Right kidney (tissue), 9 donors: ENCODE measurements around the gene CHST6.
A peak's percentile ranks its signal among the peaks of the same experiment; 100 is the strongest.
"Not testable (repeated sequence)": the region's sequence is repeated elsewhere in the genome, so short reads cannot be mapped to it uniquely, and the experiment has no call there.

Source experiments
- DNase-seq: peaks from one replicate; pipeline ENCODE4 v3.0.0-alpha.2; 2016
- long read RNA-seq, 8 donors: transcript quantifications; one replicate each; lab custom pipeline, GENCODE V29; 2026

CHST6 gene
- long read RNA-seq, donor 1, result 0 reads
- long read RNA-seq, donor 2, result 0 reads
- long read RNA-seq, donor 3, result 0 reads
- long read RNA-seq, donor 4, result 0 reads
- long read RNA-seq, donor 5, result 0 reads
- long read RNA-seq, donor 6, result 0 reads
- long read RNA-seq, donor 7, result 0 reads
- long read RNA-seq, donor 8, result 0 reads

DNA sequence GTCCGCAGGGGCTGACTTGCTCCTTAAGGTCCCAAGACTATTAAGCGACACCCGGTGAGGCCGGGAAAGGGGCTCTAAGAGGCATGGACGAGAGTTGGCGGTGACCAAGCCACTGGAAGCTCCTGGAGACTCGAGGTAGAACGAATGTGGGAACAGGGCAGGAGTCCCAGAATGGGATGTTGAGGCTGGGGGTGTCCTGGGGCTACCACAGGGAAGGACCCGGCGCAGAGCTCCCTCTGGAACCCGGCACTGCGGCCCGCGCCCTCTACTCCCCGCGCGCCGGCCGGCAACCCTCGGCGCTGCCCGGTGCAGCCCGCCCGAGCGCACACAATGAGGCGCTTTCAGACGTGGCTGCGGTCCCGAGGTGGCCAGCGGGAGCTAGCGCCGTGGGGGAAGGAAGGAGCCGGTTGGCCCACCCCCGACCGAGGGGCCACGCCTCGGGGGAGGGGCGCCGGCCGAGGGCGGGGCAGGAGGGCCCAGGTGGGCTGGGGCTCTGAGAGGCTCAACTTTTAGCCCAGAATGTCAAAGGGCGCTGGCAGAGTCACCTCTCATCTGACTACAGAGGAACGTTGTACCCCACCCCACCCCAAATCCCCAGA, at the start of gene CHST6:
Gene CHST6, minus strand, starts transcription at position 366 of the 599 bp plus-strand sequence. CDS start 15,613 bp downstream, outside the sequence.
- peak; percentile 75 for DNase-seq

GRCh38 chr16:75542462-75542861, 47.2 kb upstream of the CHST6 start:
- not testable (repeated sequence) for DNase-seq

- DNase-seq, result no peak
Observed at GRCh38 chr16:75541236-75541635, 46.0 kb upstream of the CHST6 start.

DNA sequence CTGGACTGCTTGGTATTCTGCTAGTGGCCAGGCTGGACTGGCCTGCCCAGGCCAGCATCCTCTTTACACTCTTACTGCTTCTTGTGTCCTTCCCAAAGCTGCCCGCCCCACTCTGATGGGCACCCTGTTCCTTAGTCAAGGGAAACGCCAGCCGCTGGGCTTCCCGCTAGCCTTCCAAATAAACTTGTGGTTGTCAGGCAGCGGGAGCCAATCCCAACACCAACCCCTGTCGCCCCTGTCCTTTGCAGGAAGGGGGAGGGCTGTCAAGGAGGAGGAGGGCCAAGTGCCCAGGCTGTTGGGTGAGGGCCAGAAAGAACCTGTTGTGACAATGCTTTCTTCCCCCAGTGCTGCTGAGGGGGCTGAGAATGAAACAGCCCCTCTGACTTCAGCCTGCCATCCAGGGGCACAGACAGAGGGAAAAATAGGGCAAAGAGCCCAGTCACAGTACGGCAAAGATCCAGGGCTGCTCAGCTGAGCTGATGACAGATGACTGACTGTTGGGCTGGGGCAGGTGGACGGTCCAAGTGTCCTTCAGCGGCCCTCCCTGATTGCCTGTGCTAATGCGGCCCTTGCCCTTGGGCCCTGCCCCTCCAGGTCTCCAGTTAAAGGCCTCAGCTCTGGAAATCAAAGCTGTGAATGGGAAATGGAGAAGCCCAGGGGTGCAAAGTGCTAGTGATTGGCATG, 43.8 kb upstream of the CHST6 start:
- not testable (repeated sequence) for DNase-seq

DNA sequence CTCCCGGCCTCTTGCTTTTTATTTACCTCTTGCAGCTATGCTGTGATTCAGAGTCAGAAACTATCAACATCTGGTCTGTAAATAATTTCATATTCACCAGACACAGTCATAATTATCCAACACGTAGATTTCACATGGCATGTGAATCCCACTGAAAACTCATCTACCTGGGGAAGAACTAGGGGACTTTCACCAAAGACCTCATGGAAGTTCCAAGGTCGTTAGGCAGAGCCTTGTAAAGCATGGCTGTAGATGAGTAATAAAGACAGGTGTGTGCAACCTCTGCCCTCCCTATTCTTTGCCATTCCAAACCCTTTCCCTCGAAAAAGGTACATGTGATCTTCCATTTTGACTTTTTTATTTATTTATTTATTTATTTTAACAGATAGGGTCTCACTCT, 42.5 kb upstream of the CHST6 start:
- DNase-seq, result no peak

- no peak for DNase-seq
Observed at GRCh38 chr16:75535901-75536300, 40.7 kb upstream of the CHST6 start, which contains the start of gene CHST5. TSS of gene CHST5 (minus strand) at chr16:75536108. CDS start at chr16:75530384, 5,724 bp downstream.

DNA sequence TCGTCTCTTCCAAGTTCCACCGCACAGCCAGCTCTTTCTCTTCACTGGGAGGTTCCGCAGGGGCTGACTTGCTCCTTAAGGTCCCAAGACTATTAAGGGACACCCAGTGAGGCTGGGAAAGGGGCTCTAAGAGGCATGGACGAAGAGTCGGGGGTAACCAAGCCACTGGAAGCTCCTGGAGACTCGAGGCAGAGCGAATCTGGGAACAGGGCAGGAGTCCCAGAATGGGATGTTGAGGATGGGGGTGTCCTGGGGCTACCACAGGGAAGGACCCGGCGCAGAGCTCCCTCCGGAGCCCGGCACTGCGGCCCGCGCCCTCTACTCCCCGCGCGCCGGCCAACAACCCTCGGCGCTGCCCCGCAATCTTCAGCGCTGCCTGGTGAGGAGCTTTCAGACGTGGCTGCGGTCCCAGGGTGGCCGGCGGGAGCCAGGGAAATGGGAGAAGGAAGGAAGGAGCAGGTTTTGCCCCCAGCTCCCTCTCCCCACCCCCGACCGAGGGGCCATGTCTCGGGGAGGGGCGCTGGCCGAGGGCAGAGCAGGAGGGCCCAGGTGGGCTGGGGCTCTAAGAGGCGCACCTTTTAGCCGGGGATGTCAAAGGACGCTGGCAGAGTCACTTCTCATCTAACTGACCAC, 40.1 kb upstream of the CHST6 start:
- peak; percentile 23 for DNase-seq

DNA sequence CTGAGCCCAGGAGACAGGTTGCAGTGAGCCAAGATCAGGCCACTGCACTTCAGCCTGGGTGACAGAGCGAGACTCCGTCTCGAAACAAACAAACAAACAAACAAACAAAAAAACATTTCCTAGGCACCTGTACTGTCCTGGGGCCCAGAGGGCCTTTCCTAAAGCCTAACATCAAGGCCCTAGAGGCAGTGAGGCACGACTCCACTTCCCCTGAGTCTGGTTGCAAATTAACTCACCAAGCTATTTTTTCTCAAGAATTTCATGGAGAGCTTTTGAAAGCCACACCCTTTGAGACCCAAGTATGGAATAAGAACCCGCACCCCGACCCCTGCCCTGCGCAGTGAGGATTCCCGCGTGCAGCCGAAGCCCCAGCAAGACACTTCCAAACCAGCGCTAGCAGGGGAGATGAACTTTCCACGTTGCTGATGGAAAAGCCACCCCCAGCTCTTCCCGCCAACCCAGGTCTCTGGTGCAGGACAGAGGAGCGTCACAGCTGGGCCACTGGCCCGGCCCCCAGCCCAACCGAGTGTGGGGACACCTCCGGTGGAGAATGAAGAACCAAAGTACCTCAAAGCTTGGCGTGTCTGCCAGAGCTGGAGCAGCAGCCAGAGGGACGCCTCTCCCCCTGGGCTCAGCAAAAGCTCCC, 39.4 kb upstream of the CHST6 start:
- peak; percentile 36 for DNase-seq

DNA sequence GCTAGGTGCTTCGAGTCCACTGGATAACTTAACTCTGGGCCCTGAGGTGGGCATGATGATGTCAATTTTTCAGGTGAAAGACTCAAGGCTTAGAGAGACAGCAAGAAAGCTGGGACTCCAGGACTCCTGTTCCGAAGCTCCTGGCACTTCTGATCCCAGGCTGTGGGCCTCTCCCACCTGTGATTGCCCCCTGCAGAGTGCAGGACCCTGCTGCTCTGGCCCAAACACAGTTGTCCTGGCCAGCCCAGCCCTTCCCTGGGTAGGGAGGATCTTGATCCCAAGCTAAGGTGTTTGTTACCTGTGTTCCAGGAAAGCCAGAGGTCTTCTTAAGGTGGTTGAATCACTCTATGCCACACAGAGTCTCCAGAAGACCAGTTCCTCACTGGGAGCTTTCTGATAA, 37.5 kb upstream of the CHST6 start:
- no peak for DNase-seq

- DNase-seq, result no peak
Observed at GRCh38 chr16:75532142-75532765, 37.0 kb upstream of the CHST6 start.

DNA sequence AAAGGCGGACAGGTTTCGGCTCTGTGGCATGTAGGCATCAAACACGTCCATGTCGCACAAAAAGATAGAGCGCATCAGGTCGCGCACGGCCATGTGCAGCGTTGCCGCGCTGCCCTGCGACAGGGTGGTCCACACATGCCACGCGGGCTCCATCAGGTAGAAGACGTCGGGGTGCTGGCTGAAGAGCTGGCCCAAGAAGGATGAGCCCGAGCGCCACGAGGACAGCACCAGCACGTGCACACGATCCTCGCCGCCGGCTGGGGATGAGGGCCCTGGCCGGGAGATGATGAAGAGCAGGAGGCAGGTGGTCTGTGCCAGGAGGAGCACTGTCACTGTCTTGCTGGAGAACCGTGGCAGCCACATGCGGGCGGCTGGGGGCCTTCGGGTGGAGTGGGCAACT, 34.7 kb upstream of the CHST6 start:
- no peak for DNase-seq

DNA sequence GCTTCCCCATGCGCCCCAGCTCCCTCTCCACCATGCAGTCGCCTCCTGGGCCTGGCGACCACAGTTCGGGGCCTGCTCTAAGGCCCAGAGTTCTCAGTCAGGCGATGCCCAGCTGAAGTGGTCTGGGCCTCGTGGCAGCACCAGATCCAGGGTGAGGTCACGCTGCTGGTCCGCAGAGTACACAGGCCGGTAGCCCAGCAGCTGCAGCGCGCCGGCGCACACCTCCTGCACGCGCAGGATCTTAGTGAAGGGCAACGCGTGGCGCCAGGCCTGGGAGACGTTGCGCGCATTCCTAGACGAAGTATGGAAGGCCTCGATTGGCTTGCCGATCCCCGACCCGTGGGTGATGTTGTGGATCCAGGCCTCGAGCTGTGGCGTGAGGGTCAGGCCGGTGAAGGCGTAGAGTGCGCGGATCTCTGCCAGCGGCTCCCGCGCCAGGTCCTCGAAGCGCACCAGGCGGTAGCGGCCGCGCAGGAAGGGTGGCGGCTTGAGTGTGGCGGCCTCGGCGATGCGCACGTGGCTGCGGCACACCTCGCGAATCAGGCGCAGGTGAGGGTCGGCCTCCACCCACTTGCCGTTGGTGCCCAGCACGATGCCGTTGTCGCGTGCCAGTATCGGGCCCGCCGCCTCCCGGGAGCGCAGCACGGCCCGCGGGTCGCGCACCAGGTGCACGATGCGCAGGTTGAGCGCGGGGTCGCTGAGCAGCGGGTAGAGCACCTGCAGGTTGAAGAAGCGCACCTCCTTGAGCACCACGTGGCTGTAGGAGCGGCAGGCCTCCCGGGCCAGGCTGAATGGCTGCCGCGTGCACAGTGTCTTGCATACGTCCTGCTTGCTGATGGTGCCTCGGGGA, 34.0 kb upstream of the CHST6 start:
- no peak for DNase-seq

GRCh38 chr16:75527825-75528299, 32.6 kb upstream of the CHST6 start:
- no peak for DNase-seq

DNA sequence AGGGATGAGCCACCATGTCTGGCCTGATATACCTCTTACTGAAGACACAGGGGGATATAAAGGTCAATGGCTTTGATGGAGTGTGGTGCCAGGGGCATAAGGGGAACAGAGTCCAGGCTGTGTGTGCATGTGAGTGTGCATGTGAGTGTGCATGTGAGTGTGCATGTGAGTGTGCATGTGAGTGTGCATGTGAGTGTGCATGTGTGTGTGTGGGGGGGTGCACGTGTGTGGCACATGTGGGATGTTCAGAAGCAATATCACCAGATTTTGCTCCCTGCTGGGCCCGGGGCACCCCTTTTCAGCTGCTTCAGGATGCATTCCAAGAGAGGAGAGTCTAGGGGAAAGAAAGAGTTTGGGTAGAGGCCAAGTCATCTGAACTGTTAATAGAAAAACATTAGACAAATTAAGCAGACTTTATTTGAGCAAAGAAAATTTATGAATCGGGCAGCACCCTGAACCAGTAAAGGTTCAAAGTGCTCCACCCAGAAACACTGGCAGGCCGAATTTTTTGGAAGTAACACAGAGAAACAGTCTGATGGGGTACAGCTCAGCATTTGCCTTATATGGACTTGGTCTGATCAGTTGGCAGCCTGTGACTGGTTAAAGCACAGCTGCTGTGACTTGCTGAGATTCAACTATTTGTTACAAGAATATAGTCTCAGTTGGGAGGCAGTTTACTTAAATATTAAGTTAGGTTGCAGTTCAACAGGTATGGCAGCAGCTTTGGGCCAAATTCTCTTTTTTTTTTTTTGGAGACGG, 31.0 kb upstream of the CHST6 start:
- no peak for DNase-seq

GRCh38 chr16:75519175-75519574, 23.9 kb upstream of the CHST6 start:
- no peak for DNase-seq

GRCh38 chr16:75516189-75516966, 21.1 kb upstream of the CHST6 start:
- not testable (repeated sequence) for DNase-seq

- DNase-seq, result no peak
Observed at GRCh38 chr16:75514296-75514695, 19.1 kb upstream of the CHST6 start.

- no peak for DNase-seq
Observed at GRCh38 chr16:75506574-75506973, 11.3 kb upstream of the CHST6 start.

DNA sequence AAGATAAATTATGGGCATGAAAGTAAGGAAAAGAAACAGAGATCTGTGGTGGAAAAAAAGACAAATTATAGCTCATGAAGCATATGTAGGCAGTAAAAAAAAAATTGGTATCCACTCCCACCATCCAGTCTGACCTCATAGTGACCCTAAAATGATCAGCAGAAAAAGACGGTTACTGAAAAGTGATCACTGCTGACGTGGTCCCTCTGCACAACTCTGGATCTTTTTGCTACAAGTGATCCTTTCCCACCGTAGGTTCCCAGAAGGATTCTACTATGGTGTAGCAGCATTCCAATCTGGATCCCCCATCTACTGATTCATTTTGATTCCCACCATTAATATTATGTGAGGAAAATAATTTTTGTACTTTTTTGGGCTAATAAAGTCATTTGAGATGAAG, 10.9 kb upstream of the CHST6 start:
- no peak for DNase-seq

DNA sequence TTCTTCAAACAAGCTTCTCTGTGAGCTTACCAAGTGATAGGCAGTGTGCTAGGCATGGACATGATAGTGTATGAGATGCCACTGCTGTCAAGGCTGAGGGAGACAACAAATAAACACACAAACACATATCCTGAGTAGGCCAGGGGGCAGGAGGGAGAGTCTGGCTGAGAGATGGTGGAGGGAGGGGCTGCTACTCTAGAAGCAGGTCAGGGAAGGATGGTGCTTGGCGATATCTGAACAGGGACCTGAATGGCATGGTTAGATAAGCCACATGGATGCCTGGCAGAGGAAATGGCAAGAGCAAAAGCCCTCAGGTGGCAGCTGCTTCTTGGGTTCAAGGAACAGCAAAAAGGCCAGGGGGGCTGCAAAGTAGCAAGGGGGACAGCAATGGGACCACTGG, 8.6 kb upstream of the CHST6 start:
- DNase-seq, result no peak
